SHP77 treated with DMSO at 0.1 percent for 48 hours (cell line): ENCODE data around the gene DGKA.
A peak's percentile ranks its signal among the peaks of the same experiment; 100 is the strongest.
"Not testable (repeated sequence)": the region's sequence is repeated elsewhere in the genome, so short reads cannot be mapped to it uniquely, and the experiment has no call there.

ENCODE experiments used
- DNase-seq: peaks from one replicate; lab custom pipeline; 2025; lab: John Stamatoyannopoulos, UW

Gene DGKA

GRCh38 chr12:55999522-55999921 is 68.6 kb downstream of the DGKA start:
- peak; percentile 83 for DNase-seq

GRCh38 chr12:55999999-56000540 is 69.1 kb downstream of the DGKA start:
- DNase-seq: not testable (repeated sequence)

- no peak for DNase-seq
Measured at GRCh38 chr12:56001487-56002100, 70.6 kb downstream of the DGKA start.

- not testable (repeated sequence) for DNase-seq
Measured at GRCh38 chr12:56003376-56003775, 72.4 kb downstream of the DGKA start.
